GM19240 (cell line): ENCODE measurements around the gene NCOA7.

Source experiments
- DNase-seq: peaks from one replicate; pipeline ENCODE4 v3.0.0; 2011; ENCODE audit warnings: low spot score; ENCODE audit not compliant: insufficient read length

NCOA7 gene, protein sequence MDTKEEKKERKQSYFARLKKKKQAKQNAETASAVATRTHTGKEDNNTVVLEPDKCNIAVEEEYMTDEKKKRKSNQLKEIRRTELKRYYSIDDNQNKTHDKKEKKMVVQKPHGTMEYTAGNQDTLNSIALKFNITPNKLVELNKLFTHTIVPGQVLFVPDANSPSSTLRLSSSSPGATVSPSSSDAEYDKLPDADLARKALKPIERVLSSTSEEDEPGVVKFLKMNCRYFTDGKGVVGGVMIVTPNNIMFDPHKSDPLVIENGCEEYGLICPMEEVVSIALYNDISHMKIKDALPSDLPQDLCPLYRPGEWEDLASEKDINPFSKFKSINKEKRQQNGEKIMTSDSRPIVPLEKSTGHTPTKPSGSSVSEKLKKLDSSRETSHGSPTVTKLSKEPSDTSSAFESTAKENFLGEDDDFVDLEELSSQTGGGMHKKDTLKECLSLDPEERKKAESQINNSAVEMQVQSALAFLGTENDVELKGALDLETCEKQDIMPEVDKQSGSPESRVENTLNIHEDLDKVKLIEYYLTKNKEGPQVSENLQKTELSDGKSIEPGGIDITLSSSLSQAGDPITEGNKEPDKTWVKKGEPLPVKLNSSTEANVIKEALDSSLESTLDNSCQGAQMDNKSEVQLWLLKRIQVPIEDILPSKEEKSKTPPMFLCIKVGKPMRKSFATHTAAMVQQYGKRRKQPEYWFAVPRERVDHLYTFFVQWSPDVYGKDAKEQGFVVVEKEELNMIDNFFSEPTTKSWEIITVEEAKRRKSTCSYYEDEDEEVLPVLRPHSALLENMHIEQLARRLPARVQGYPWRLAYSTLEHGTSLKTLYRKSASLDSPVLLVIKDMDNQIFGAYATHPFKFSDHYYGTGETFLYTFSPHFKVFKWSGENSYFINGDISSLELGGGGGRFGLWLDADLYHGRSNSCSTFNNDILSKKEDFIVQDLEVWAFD

DNA sequence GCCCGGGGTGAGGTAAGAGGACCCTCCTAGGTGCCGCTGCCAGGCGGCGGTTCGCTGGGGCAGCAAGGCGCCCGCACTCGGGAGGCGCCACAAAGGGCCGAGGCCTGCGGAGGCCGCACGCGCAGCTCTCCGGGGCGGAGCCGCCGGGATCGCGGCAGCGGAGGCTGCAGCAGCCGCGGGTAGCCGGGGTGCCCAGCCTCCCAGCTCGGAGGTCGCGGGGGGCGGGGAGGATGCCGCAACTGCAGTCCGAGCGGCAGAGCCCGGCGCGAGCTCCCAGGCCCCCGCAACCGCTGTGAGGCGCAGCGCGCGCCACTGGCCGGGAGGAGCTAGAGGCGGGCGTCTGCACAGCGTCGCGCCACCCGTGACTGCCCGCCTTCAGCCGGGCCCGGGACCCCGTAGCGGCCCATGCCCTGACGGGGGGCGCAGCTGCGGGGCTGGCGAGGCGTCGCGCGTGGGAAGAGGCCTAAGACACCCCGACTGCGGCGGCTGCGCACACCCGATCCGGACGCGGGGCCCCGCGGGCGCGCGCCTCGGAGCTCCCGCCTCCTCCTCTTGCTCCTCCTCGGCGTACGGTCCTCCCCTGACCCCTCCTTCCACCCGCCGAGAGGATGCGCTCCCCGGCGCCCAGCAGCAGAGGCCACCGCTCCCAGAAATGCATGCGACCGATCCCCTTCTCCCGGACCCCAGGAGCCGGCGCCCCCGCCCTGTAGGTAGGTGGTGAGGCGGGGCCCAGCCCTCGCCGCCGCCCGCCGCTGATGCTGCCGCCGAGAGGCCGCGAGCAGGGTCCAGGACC is at the start of gene NCOA7:
TSS of gene NCOA7 (plus strand) at position 603 of the 793 bp plus-strand sequence. CDS start 24,395 bp downstream, outside the sequence.
- DNase-seq, result no peak

DNA sequence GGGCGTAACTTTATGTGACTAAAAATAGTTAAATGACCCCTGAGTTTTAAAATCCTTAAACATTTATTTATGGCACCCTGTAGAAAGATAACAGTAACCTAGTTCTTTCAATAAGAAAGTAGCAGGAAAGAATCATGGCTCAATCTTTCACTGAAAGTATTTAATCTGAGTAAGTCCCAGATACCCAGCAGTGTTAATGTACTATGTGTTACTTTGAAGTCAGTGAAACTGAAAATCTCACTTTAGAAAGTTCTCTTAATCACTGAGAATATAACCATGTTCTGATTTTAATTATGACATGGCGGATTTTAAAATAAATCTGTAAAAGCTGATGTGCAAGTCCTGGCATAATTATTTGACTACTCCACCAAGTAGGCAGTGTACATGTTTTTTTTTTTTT is 49.4 kb upstream of the NCOA7 start:
- DNase-seq, result no peak

DNA sequence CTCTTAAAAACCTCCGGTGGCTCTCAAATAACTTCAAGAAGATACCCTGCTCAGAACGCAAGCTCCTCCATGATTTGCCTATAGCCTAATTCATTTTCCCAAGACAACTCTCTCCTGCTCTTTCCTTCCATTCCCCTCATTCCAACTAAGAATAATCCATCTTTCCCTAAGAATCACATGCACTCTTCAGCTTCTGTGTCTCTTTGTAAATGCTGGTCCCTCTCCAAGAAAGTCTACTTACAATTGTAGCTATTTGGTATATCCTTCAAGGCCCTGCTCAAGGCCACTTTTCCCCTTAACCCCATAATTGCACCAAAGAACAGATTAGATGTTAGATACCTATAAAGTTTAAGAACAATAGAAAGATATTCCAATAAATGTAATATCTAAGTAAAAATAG is 48.7 kb upstream of the NCOA7 start:
- DNase-seq, result no peak

DNA sequence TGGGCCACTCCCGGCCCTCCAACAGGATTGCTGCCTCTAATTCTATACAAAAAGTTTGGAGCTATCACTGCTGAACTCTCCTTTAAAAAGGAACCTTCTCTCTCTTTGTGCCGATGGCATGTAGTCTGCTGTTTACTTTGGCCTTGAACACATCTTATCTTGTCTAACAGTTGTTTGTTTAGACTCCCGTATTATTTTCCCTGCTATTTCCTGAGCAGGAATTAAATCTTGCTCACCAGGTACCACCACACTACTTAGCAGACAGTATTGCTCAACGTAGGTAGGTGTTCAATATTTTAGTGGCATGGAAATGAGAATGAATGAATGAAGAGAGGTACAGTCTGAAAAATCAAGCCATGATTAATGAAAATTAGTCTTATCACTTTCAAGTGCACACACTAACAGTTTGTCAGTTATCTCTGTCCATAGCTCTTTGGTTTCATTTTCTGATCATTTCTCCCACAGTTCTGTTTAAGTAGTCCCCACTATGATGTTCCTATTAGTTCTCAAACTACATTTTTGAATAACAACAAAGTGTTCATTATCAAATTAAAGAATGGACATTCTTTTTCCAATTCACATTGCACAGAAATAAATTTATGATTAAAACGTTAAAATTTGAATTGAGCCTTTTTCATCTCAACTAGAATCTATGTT is 48.2 kb upstream of the NCOA7 start:
- no peak for DNase-seq

DNA sequence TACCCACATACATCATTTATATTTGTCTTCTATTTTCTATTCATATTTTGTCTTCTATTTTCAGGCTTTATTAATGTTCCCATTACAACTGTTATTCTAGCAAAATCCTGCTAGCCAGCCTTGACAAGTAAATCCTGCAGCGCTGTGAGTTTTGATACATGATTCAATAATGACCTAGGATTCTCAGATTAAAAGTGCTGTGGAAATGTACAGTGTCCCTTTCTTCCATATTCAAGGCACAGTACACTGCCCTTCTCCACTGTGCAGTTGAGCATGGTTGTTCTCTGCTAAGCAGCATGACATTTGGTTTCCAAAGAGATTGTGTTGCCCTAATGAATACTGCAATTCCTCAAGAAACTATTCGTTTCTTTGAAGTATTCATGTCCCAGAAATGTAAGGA is 47.2 kb upstream of the NCOA7 start:
- DNase-seq, result no peak

DNA sequence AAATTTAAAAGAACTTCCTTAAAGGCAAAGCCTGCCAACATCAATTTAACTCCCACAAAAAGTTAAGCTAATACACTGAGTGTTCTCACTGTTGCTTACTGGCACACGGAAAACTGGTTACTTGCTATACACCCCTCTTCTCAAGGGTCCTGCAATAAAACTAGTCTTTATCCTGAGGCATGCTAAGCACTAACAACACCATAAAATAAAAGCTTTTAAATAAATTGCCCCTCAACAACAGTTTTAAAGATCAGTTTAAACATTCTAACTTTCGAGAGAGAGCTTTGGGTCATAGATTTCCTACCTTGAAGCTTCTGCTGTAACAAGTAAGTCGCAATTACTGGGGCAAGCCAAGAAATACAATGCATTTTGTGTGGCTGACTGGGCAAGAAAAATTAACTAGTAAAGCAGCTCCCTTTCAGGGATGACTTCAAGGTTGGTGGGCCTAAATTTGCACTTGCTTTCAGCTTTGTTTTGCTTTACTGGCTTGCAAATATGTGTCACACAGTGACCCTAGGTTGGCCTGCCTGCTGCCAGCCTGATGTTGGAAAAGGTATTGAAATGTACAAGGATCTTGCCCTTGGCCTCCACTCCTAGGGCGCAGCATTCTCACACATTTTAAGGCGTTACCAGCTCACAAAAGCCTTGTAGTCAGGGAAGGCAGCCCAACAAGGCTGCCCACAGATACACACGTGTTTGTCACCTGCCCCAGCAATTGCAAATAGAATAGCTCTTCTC is 45.3 kb upstream of the NCOA7 start:
- no peak for DNase-seq

DNA sequence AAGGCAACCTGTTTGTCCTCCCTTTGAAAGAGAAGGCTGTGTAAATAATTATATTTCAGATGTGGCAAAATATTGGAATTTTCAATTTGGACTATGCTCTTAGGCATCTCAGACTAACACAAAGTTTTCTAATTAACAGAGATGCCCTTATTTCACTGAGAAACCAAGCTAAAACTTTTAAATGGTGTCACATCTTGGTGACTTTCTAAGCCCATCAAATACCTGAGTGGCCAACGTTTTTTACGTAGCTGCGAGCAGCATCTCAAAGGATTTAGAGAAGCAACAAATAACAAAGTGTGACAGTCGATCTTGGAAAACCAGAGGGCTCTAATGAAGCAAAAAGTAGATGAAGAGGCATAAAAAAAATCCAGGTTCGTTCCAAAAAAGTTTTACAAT is 44.7 kb upstream of the NCOA7 start:
- DNase-seq, result no peak

DNA sequence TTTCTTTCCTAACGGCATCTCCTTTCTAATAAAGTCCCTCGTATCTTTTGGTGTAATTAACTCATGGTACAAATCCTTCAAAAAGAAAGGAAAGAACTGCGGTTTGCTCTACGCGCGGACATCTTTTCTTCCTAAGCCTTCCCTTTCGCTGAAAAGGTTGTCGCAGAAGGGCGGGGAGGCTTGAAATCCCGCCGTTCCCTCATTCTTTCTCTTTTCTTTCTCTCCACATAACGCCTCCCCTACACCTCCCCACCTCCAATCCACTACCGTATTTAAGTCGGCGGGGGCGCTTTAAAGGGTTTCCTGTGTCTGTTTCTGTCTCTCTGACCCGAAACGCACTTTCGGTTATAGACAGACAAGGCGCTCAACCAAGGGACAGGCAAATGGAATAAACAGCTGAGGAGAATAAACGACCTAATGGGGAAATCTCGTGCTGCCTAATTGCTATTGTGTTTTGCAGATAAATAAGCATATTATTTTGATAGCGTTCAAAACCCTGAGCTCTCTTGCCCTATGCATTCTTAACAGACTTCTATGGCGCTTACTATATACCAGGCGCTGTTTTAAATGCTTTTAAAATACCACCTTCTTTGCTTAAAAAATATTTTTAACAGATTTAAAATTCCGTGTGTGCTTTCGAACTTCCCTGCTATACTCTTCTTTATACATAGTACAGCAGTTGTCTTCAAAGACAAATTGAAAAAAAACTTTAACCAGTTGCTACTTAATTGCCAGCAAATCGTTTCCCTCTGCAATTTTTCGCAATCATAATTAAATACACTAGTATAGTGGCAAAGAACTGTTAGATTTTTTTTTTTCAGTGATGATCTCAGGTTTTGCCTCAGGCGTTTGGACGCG is 43.8 kb upstream of the NCOA7 start:
- peak; percentile 48 for DNase-seq

DNA sequence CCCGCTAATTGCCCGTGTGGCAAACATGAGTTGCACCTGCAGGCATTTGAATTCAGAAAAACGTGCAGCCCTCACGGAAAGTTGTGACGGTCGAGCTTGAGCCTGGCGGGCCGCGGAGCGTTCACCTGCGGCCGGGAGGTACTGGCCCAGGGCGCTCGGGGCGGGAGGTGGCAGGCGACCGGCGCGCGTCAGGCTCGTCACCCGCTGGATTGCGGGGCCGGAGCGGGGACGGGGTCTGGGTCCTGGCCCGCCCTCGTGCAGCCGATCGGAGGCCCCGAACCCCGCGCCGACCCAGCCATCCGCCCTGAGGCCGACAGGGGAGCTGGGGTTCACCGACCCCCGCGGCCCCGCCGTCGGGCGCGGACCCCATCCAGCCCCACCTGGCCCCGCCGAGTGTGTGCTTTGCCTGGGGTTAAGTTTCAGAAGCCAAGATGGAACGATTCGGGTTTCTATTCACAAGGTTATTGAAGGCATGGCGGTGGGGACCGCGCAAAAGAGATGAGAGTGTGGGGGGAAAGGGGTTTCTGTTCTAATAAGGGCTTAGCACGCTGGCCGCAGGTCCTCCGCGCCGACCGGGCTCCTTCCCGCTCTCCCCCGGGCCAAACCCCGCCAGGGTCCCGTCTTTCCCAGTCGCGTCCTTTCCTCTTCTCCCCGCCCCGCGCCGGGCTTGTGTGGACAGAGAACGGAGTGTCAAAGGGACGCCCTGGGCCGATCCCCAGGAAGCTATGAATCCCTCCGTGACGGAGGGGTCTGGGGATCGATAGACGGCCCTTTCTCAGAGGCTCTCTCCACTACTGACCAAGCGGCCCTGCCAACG is 43.0 kb upstream of the NCOA7 start:
- no peak for DNase-seq

DNA sequence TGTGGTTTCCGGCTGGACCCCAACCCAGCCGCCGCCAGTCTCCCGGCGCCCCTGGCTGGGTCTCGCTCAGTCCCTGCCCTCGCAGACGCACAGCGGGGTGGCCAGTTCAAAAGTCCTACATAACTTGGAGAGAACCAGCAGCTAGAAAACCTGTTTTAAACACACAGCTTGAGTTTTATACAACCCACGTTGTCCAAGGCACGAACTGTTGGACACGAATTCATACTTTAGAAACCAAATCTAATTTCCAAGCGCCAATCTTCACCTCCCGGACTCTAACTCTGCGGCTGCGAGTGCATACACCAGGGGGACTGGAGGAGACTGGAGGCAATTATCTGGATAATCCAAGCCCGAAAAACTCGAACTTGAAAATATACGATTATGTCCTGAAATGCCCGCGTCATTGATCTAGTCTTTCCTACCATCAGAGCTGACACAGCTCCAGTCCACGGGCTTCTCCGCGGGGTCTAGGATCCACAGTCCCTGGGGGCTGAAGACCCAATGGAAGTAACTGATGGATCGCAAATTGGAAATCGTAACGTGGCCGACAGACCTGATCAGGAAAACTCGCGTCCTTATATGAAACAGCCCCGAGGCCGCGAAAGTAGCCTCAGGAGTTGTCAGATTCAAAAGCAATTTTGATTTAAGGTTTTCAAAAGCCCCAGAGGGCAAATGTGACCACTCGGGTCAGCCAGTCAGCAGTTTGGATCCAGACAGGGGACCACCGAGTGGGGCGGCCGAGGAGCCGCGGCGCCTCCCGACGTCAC is 42.2 kb upstream of the NCOA7 start:
- no peak for DNase-seq

DNA sequence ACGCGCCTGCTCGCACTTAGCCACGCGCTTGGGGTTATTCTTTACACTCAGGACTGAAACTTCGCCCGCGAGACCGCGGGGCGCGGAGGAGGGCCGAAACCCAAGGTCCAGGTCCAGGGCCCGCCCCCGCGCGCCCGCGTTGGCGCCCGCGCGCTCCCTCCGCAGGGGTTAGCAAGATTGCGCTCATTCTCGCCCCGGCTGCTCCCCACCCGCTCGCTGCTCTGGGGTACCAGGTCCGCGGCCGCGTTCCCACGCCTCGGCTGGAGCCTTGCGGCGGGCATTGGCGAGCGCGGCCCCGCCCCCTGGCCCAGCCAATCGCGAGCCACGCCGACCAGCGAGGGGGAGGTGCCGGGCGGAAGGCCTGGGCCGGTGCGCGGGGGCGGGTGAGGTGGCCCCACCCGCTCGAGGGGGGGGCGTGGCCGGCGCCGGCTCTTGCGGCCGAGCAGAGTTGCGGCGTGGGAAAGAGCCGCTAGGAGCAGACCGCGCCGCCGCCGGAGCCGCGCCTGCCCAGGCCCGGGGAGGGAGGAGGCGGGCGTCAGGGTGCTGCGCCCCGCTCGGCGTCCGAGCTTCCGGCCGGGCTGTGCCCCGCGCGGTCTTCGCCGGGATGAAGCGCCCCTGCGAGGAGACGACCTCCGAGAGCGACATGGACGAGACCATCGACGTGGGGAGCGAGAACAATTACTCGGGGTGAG is 41.4 kb upstream of the NCOA7 start, which contains the start of gene HEY2:
TSS of gene HEY2 (plus strand) at position 460 of the 692 bp plus-strand sequence. CDS start at position 605, 145 bp downstream.
- peak; percentile 75 for DNase-seq

DNA sequence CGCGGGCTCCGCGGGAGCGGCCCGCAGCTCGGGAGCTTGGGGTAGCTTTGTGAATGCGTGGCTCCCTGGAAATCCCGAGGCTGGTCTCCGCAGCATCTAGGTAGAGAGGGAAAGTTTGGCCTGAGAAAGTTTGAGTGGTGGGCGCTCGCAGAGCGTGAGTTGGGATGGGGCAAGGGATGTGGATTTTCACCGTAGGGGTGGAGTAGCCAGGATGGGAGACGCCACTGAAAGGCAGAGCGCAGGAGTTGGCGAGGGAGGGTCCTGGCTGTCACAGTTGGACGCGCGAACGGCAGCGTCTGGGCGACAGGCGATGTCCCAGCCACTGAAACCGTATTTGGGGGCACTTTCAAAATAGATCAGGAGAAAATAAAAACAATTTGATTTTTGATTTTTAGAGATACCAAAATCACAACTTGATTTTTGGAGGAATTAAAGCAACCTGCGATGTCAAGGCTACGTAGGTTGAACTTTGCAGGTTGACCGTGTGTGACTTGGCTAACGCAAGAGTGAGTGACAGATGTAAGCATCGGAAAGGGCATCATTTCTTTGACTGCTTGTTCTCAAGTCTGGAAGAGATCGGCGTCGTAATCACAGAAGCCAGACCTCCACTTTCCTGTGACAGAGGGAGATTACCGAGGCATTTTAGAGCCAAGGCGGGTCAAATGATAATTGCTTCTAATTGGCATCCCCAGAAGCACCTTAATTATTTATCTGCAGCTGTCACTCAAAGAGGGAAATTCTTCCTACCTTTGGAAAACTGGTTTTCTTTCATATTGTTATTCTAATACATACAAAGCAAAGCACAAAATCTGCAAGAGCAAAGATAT is 40.7 kb upstream of the NCOA7 start:
- DNase-seq, result no peak

DNA sequence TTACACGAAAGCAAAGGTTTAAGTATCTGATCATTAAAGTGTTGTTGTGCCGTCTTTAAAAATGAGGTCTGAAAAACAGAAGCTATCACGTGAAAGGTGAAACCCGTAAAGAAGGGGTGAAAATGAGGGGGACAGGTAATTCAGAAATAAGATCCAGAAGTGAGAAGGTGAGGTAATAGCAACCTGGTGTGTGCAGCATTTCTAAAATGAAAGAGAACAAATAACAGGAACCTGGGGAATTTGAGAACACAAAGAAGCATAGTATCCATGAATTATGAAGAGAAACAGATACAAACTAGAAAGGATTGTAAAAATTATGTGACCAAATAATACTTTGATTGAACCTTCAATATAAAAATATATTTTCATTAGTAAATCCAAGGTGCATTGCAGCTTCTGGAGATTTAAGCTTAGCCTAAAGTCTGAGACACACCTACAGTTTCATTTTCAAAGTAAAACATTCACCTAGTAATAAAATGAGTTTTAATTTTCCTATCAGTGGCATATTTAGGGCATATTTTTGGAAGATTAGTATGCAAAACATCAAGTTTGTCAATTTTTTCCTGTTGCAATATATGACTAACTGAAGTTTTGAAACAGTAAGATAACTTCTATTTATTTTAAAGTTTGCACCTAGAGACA is 39.9 kb upstream of the NCOA7 start:
- DNase-seq, result no peak

DNA sequence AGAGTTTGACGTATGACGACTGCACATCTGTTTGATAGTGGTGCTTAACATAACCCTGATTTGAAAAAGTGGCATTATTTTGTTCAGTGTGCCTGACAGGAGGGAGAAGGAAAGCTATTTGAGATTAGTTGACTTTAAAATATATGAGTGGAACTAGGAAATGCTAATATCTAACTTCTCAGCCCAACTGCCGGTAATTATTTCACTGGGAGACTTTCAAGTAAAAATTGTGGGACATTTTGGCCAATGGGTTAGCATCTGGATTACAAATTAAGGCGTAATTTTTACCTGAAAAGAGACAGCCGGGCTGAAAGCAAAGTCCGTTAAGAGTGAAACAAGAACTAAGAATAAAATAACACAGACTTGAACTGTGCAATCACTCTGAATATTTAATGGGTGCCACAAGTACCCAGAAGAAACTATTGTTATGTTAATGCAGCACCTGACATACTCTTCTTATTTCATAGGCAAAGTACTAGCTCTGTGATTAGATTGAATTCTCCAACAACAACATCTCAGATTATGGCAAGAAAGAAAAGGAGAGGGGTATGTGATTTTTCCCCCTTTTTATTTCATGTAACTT is 39.3 kb upstream of the NCOA7 start:
- DNase-seq, result no peak

DNA sequence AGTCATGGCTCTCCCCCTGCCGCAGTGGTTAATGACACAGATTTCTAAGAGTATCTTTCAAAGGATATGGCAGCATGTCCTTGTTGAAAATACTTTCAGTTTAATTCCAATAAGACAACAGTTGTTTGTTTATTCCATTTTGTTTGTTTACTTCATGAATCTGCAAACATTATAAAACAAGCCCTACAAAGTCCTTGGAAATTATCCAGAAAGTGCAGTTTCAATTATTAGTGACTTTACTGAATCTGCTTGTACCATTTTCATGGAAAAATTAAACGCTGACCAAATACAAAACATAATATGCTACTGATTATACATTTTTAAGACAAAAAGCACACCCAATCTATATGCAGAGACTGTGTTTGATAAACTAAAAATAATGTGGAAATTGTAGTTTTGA is 38.0 kb upstream of the NCOA7 start:
- no peak for DNase-seq
